Activated T-cell treated with anti-CD3 and anti-CD28 coated beads for 48 hours (primary cell): ENCODE data around the gene TRIM73.
"Not testable (repeated sequence)": the region's sequence is repeated elsewhere in the genome, so short reads cannot be mapped to it uniquely, and the experiment has no call there.

Source experiments
- DNase-seq: peaks from one replicate; pipeline ENCODE4 v3.0.0-alpha.2; 2020; ENCODE audit warnings: low read depth

Gene TRIM73

GRCh38 chr7:75395329-75395728 is at the start of gene TRIM73:
TSS of gene TRIM73 (plus strand) at chr7:75395629. CDS start at chr7:75398934, 3,305 bp downstream.
- not testable (repeated sequence) for DNase-seq

GRCh38 chr7:75358671-75359541 is 36.5 kb upstream of the TRIM73 start:
- peak; percentile 19 for DNase-seq

GRCh38 chr7:75359542-75359848 is 35.9 kb upstream of the TRIM73 start:
- not testable (repeated sequence) for DNase-seq

GRCh38 chr7:75364079-75364478 is 31.4 kb upstream of the TRIM73 start:
- DNase-seq: not testable (repeated sequence)

- not testable (repeated sequence) for DNase-seq
Observed at GRCh38 chr7:75366643-75367042, 28.8 kb upstream of the TRIM73 start.

GRCh38 chr7:75367313-75367712 is 28.1 kb upstream of the TRIM73 start:
- not testable (repeated sequence) for DNase-seq

GRCh38 chr7:75374144-75374518 is 21.3 kb upstream of the TRIM73 start:
- DNase-seq: not testable (repeated sequence)

- DNase-seq: not testable (repeated sequence)
Observed at GRCh38 chr7:75374519-75375317, 20.7 kb upstream of the TRIM73 start.

- DNase-seq: not testable (repeated sequence)
Observed at GRCh38 chr7:75393194-75393593, 2.2 kb upstream of the TRIM73 start.

GRCh38 chr7:75397865-75398264 is 2.4 kb downstream of the TRIM73 start:
- DNase-seq: not testable (repeated sequence)

- not testable (repeated sequence) for DNase-seq
Observed at GRCh38 chr7:75398771-75399700, 3.6 kb downstream of the TRIM73 start.

GRCh38 chr7:75400575-75400974 is 5.1 kb downstream of the TRIM73 start:
- not testable (repeated sequence) for DNase-seq

- DNase-seq: not testable (repeated sequence)
Observed at GRCh38 chr7:75403455-75404443, 8.3 kb downstream of the TRIM73 start.

- DNase-seq: not testable (repeated sequence)
Observed at GRCh38 chr7:75404663-75405062, 9.2 kb downstream of the TRIM73 start.

- not testable (repeated sequence) for DNase-seq
Observed at GRCh38 chr7:75409880-75410822, 14.7 kb downstream of the TRIM73 start.

- not testable (repeated sequence) for DNase-seq
Observed at GRCh38 chr7:75410823-75411173, 15.4 kb downstream of the TRIM73 start.

GRCh38 chr7:75414204-75414603 is 18.8 kb downstream of the TRIM73 start:
- DNase-seq: not testable (repeated sequence)

- not testable (repeated sequence) for DNase-seq
Observed at GRCh38 chr7:75414708-75415427, 19.4 kb downstream of the TRIM73 start.

GRCh38 chr7:75415428-75415817 is 20.0 kb downstream of the TRIM73 start:
- DNase-seq: not testable (repeated sequence)
